NCI-H1105 treated with DMSO at 0.1 percent for 48 hours (cell line): ENCODE results near the gene ZAP70.

Source experiments
- DNase-seq: peaks from one replicate; lab custom pipeline; 2025; lab: John Stamatoyannopoulos, UW

The ZAP70 gene

DNA sequence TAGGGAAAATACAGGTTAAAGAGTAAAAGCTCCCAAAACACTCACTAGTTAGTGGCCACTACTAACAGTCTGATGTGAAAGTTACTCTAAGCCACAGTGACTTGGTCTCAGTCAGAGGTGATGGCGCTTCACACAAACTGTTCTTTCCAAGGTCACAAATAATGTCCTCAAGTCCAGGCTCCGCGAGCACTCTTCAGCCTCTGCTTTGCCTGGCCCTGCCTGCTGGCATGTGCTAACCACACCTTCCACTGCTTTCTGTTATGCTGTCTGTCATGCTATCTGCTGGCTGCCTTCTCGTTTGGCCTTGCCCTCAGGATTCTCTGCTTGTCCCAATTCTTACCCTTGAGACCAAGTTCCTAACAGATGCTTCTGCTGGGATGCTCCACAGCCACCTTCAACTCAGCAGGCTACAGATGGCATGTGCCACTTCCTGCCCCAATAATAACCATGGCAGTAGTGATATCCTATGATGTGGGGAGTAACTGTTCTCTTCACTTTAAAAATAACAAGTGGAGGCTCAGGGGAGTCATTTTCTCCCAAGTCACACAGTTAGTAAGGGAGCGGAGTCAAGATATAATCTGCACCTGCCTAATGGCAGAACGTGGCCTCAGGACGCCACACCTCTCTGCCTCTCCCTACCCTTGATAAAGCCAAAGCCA, 75.7 kb downstream of the ZAP70 start:
- DNase-seq: no peak
